NB4 (cell line): Measurements from ENCODE around the gene HECW1.

Experiments
- CTCF ChIP-seq: IDR thresholded peaks from one replicate; pipeline ENCODE4 v1.5.1; 2012; ENCODE audit warnings: low read depth, low read length
- MYC ChIP-seq: IDR thresholded peaks from 2 replicates; pipeline ENCODE4 v1.6.1; 2011; ENCODE audit warnings: low read depth, low read length
- POLR2A ChIP-seq: IDR thresholded peaks from 2 replicates; pipeline ENCODE4 v1.6.1; 2011; ENCODE audit warnings: mild to moderate bottlenecking; ENCODE audit not compliant: insufficient read length; ENCODE audit errors: extremely low read depth
- TF ChIP-seq, protein P1 (sequence below): IDR thresholded peaks from 2 replicates; pipeline ENCODE4 v1.6.1; 2011; ENCODE audit warnings: low read depth, low read length

- TF ChIP-seq CTCF, result no peak
- TF ChIP-seq MYC, result no peak
- no peak for TF ChIP-seq POLR2A
- TF ChIP-seq, protein P1, sequence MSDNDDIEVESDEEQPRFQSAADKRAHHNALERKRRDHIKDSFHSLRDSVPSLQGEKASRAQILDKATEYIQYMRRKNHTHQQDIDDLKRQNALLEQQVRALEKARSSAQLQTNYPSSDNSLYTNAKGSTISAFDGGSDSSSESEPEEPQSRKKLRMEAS, result no peak
Observed at GRCh38 chr7:43192806-43193460, 80.5 kb downstream of the HECW1 start.
